ENCODE measurements around the gene LMX1B. TPM values are rescaled to one million over a fixed set of nuclear protein-coding genes. Genes with fewer than 3 reads are reported as not detected.

The LMX1B gene
- total RNA-seq, 2 donors from 2014 or later, result not detected

DNA sequence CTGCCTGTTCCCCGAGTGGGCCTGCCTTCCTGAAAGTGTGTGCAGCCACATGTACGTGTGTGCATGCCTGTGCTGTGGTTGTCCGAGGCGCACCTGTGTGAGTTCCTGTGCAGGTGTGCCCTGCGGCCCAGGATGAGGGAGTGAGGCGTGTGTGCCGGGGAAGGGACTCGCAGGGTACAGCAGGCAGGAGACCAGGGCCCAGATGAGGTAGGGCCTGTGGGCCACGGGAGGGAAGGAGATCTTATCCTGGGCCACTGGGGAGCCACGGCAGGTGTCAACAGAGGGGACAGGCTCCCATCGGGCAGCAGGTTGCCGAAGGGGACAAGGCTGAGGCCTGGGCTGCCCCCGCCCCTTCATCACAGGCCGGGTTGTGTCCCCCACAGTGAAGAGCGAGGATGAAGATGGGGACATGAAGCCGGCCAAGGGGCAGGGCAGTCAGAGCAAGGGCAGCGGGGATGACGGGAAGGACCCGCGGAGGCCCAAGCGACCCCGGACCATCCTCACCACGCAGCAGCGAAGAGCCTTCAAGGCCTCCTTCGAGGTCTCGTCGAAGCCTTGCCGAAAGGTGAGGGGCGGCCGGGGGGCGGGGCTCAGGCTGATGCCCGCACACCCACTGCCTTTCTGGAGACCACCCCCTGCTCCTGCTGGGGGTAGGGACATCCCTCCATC, 79.2 kb downstream of the LMX1B start:
- DNase-seq (no peak), ATAC-seq (replicated peaks in 1 of 2) (no peak)
- no peaks in the 10 kb centered on the region for H3K9me3 Mint-ChIP-seq
- no peaks in the 10 kb centered on the region for H3K36me3 Mint-ChIP-seq (ENCODE audit: insufficient read depth in 2 of 2)
- no peaks in the 10 kb centered on the region for H3K4me1 Mint-ChIP-seq (ENCODE audit: low read depth)
- H3K27ac Mint-ChIP-seq, result no peak overlapping the region
- H3K27me3 Mint-ChIP-seq (ENCODE audit: low read depth), result peaks cover 26% of the 10 kb centered on the region
- H3K4me3 Mint-ChIP-seq, result no peak overlapping the region

DNA sequence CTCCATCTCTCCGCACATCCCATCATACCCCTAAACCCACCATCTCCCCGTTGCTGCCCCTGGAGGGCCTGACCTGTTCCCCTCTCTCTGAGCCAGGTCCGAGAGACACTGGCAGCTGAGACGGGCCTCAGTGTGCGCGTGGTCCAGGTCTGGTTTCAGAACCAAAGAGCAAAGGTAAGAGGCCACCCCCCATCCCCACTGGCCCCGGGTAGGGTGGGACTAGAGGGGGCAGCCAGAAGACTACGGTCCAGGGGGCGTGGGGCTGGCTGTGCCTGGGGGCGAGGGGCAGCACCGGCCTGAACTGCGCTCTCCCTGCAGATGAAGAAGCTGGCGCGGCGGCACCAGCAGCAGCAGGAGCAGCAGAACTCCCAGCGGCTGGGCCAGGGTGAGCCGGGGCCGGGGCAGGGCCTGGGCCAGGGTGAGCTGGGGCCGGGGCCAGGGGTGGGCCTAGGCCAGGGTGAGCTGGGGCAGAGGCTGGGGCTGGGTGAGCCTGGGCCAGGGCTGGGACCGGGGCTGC, 79.8 kb downstream of the LMX1B start:
- DNase-seq, result no peak

GRCh38 chr9:126694206-126695081, 80.7 kb downstream of the LMX1B start:
- H3K36me3 Mint-ChIP-seq (ENCODE audit: insufficient read depth in 2 of 2), result no peaks in the 10 kb centered on the region

More for the DNA sequence above, 79.8 kb downstream of the LMX1B start:
- no peak overlapping the region for H3K27ac Mint-ChIP-seq
- no peaks in the 10 kb centered on the region for H3K4me1 Mint-ChIP-seq (ENCODE audit: low read depth)
- H3K36me3 Mint-ChIP-seq (ENCODE audit: insufficient read depth in 2 of 2), result no peaks in the 10 kb centered on the region
- ATAC-seq (replicated peaks in 1 of 2), result no peak
- H3K4me3 Mint-ChIP-seq, result no peak overlapping the region
- no peaks in the 10 kb centered on the region for H3K9me3 Mint-ChIP-seq
- peaks cover 24% of the 10 kb centered on the region for H3K27me3 Mint-ChIP-seq (ENCODE audit: low read depth)

GRCh38 chr9:126695186-126695585, 81.5 kb downstream of the LMX1B start:
- DNase-seq (no peak), ATAC-seq (replicated peaks in 1 of 2) (no peak)
- H3K9me3 Mint-ChIP-seq, result no peaks in the 10 kb centered on the region
- H3K4me1 Mint-ChIP-seq (ENCODE audit: low read depth), result no peaks in the 10 kb centered on the region
- no peaks in the 10 kb centered on the region for H3K36me3 Mint-ChIP-seq (ENCODE audit: insufficient read depth in 2 of 2)
- H3K27ac Mint-ChIP-seq, result no peak overlapping the region
- peaks cover 9% of the 10 kb centered on the region for H3K27me3 Mint-ChIP-seq (ENCODE audit: low read depth)
- no peak overlapping the region for H3K4me3 Mint-ChIP-seq

More at GRCh38 chr9:126694206-126695081, 80.7 kb downstream of the LMX1B start:
- Mint-ChIP-seq H3K4me3 (no peak overlapping the region), H3K9me3 (no peaks in the 10 kb centered on the region), H3K27ac (no peak overlapping the region), H3K27me3 (ENCODE audit: low read depth) (peaks cover 17% of the 10 kb centered on the region), H3K4me1 (ENCODE audit: low read depth) (no peaks in the 10 kb centered on the region)
- DNase-seq, result no peak
- no peak for ATAC-seq (replicated peaks in 1 of 2)

DNA sequence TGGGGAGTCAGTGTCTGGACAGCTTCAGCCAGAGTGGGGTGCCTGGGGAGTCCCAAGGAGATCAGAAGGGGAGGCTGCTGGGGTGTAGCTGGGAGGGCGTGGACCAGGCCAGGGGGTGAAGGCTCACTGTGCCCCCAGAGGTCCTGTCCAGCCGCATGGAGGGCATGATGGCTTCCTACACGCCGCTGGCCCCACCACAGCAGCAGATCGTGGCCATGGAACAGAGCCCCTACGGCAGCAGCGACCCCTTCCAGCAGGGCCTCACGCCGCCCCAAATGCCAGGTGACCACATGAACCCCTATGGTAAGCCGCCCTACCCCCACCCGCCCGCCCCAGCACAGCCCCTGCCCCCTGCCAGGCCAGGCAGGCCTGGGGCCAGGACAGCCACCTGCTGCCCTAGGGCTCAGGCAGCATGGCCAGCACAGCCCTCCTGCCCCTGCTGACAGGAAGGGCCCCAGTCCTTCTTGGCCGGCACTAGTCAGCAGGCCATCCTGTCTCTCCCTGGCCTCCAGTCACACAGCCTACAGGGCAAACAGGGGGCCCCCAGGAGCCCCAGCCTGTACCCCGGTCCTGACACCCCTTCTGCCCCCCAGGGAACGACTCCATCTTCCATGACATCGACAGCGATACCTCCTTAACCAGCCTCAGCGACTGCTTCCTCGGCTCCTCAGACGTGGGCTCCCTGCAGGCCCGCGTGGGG, 82.1 kb downstream of the LMX1B start:
- ATAC-seq (replicated peaks in 1 of 2), result no peak

GRCh38 chr9:126696401-126697145, 82.8 kb downstream of the LMX1B start:
- peaks cover 9% of the 10 kb centered on the region for H3K27me3 Mint-ChIP-seq (ENCODE audit: low read depth)
- H3K4me1 Mint-ChIP-seq (ENCODE audit: low read depth), result no peaks in the 10 kb centered on the region
- DNase-seq (no peak), ATAC-seq (replicated peaks in 1 of 2) (no peak)
- H3K27ac Mint-ChIP-seq, result no peak overlapping the region
- H3K4me3 Mint-ChIP-seq, result no peak overlapping the region
- no peaks in the 10 kb centered on the region for H3K36me3 Mint-ChIP-seq (ENCODE audit: insufficient read depth in 2 of 2)
- H3K9me3 Mint-ChIP-seq, result no peaks in the 10 kb centered on the region

More for the DNA sequence above, 82.1 kb downstream of the LMX1B start:
- Mint-ChIP-seq H3K9me3 (no peaks in the 10 kb centered on the region), H3K27ac (no peak overlapping the region), H3K4me1 (ENCODE audit: low read depth) (no peaks in the 10 kb centered on the region), H3K27me3 (ENCODE audit: low read depth) (peaks cover 5% of the 10 kb centered on the region), H3K36me3 (ENCODE audit: insufficient read depth in 2 of 2) (no peaks in the 10 kb centered on the region), H3K4me3 (no peak overlapping the region)
- DNase-seq, result no peak

DNA sequence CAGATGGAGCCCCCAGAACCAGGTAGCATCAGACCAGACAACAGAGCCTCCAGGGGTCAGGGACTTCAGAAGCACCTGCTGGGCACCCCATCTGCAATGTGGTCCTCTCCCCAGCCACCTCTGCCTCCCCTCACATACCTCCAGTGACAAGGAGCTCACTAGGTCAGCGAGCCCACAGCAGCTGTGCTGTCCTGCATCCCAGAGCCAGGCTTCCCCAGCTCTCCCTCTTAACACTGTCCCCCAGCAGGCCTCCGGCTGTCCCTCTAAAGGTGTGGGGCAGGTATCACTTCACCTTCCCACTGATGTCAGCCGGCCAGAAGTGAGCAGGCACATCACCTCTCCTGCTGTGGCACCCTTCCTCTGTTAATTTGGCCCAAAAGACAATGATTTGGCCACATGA, 83.6 kb downstream of the LMX1B start:
- Mint-ChIP-seq H3K4me1 (ENCODE audit: low read depth) (no peaks in the 10 kb centered on the region), H3K4me3 (no peak overlapping the region), H3K9me3 (no peaks in the 10 kb centered on the region), H3K36me3 (ENCODE audit: insufficient read depth in 2 of 2) (no peaks in the 10 kb centered on the region), H3K27ac (no peak overlapping the region), H3K27me3 (ENCODE audit: low read depth) (peaks cover 12% of the 10 kb centered on the region)
- ATAC-seq (replicated peaks in 1 of 2) (no peak), DNase-seq (no peak)

- Mint-ChIP-seq H3K4me3 (no peak overlapping the region), H3K36me3 (ENCODE audit: insufficient read depth in 2 of 2) (no peaks in the 10 kb centered on the region), H3K27ac (no peak overlapping the region), H3K27me3 (ENCODE audit: low read depth) (peaks cover 7% of the 10 kb centered on the region), H3K9me3 (no peaks in the 10 kb centered on the region), H3K4me1 (ENCODE audit: low read depth) (no peaks in the 10 kb centered on the region)
- no peak for DNase-seq
- no peak for ATAC-seq (replicated peaks in 1 of 2)
Observed at GRCh38 chr9:126698251-126698650, 84.5 kb downstream of the LMX1B start.

- peaks cover 8% of the 10 kb centered on the region for H3K27me3 Mint-ChIP-seq (ENCODE audit: low read depth)
- H3K36me3 Mint-ChIP-seq (ENCODE audit: insufficient read depth in 2 of 2), result no peaks in the 10 kb centered on the region
- H3K9me3 Mint-ChIP-seq, result no peaks in the 10 kb centered on the region
- ATAC-seq (replicated peaks in 1 of 2) (no peak), DNase-seq (no peak)
- no peaks in the 10 kb centered on the region for H3K4me1 Mint-ChIP-seq (ENCODE audit: low read depth)
- H3K4me3 Mint-ChIP-seq, result no peak overlapping the region
- no peak overlapping the region for H3K27ac Mint-ChIP-seq
Observed at GRCh38 chr9:126698756-126699155, 85.0 kb downstream of the LMX1B start.

DNA sequence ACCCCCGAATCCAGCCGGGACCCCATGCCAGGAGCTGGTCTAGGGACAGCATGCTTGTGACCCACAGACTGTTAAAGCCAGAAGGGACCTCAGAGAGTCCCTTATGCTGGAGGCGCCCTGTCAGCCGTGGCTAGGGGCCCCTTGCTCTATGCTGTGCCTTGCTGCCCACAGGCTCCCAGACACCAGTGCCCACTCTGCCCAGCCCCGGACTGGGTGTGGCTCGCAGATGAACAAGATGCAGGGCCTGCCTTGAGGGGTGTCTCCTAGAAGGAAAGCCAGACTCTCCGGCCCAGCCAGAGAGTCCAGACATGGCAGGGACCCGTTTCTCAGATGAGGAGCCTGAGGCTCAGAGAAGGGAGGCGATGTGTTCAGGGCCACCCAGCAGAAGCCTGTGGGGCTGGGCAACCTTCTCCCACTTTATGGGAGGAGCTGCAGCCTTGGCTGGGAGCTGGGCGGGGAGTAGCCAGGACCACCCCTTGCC, 85.7 kb downstream of the LMX1B start:
- Mint-ChIP-seq H3K27me3 (ENCODE audit: low read depth) (peaks cover 15% of the 10 kb centered on the region), H3K27ac (no peak overlapping the region), H3K36me3 (ENCODE audit: insufficient read depth in 2 of 2) (no peaks in the 10 kb centered on the region), H3K4me1 (ENCODE audit: low read depth) (peaks cover 3% of the 10 kb centered on the region), H3K4me3 (no peak overlapping the region), H3K9me3 (no peaks in the 10 kb centered on the region)
- no peak for ATAC-seq (replicated peaks in 1 of 2)
- no peak for DNase-seq

- no peaks in the 10 kb centered on the region for H3K9me3 Mint-ChIP-seq
- peaks cover 18% of the 10 kb centered on the region for H3K27me3 Mint-ChIP-seq (ENCODE audit: low read depth)
- peaks cover 11% of the 10 kb centered on the region for H3K4me1 Mint-ChIP-seq (ENCODE audit: low read depth)
- no peak for DNase-seq
- ATAC-seq (replicated peaks in 1 of 2), result no peak
- H3K4me3 Mint-ChIP-seq, result no peak overlapping the region
- H3K27ac Mint-ChIP-seq, result no peak overlapping the region
- H3K36me3 Mint-ChIP-seq (ENCODE audit: insufficient read depth in 2 of 2), result no peaks in the 10 kb centered on the region
Observed at GRCh38 chr9:126700296-126700695, 86.6 kb downstream of the LMX1B start.

GRCh38 chr9:126700903-126701812, 87.4 kb downstream of the LMX1B start:
- H3K9me3 Mint-ChIP-seq, result no peaks in the 10 kb centered on the region
- H3K36me3 Mint-ChIP-seq (ENCODE audit: insufficient read depth in 2 of 2), result no peaks in the 10 kb centered on the region
- H3K27ac Mint-ChIP-seq, result no peak overlapping the region
- ATAC-seq (replicated peaks in 1 of 2) (no peak), DNase-seq (no peak)
- H3K27me3 Mint-ChIP-seq (ENCODE audit: low read depth), result peaks cover 18% of the 10 kb centered on the region
- H3K4me3 Mint-ChIP-seq, result no peak overlapping the region
- peaks cover 15% of the 10 kb centered on the region for H3K4me1 Mint-ChIP-seq (ENCODE audit: low read depth)

All from activated T-cell treated with anti-CD3 and anti-CD28 coated beads, Interleukin-2, amount 50 U/mL, for 72 hours (primary cell).